ENCODE data around the gene AK2. TPM values are rescaled to one million over a fixed set of nuclear protein-coding genes. Genes with fewer than 3 reads are reported as not detected.

The AK2 gene
- total RNA-seq, 3 donors from 2014 or later: 124 to 483 (median 280) TPM

GRCh38 chr1:33004613-33005012, 32.1 kb downstream of the AK2 start:
- peaks cover 0 to 21% of the 10 kb centered on the region in 2 donors for H3K4me1 ChIP-seq
- H3K27me3 ChIP-seq: no peaks in the 10 kb centered on the region
- H3K4me3 ChIP-seq: no peak overlapping the region
- no peaks in the 10 kb centered on the region for H3K36me3 ChIP-seq
- H3K9me3 ChIP-seq: no peaks in the 10 kb centered on the region
- DNase-seq (ENCODE audit: low spot score in 2 of 2): no peak
- intact Hi-C loops (cut with DNase I; ENCODE audit: low total_unique reads): no loop called here
- TF ChIP-seq POLR2AphosphoS5 (IDR thresholded peaks at IDR 0.05) (no peak), CTCF (IDR thresholded peaks at IDR 0.05) (no peak), POLR2A (IDR thresholded peaks at IDR 0.05) (no peak)
- peak overlapping the region; percentile 50 to 54 for H3K27ac ChIP-seq

- no peaks in the 10 kb centered on the region for H3K9me3 ChIP-seq
- no peak overlapping the region for H3K27ac ChIP-seq
- no peaks in the 10 kb centered on the region for H3K27me3 ChIP-seq
- H3K4me1 ChIP-seq: peaks cover 0 to 21% of the 10 kb centered on the region in 2 donors
- DNase-seq (ENCODE audit: low spot score in 2 of 2): no peak
- intact Hi-C loops (cut with DNase I; ENCODE audit: low total_unique reads): no loop called here
- no peaks in the 10 kb centered on the region for H3K36me3 ChIP-seq
- TF ChIP-seq CTCF (IDR thresholded peaks at IDR 0.05) (no peak), POLR2A (IDR thresholded peaks at IDR 0.05) (no peak), POLR2AphosphoS5 (IDR thresholded peaks at IDR 0.05) (no peak)
- H3K4me3 ChIP-seq: no peak overlapping the region
Observed at GRCh38 chr1:33003657-33004056, 33.0 kb downstream of the AK2 start.

GRCh38 chr1:33002006-33002405, 34.7 kb downstream of the AK2 start:
- no peak for DNase-seq (ENCODE audit: low spot score in 2 of 2)
- intact Hi-C loops (cut with DNase I; ENCODE audit: low total_unique reads): no loop called here
- Histone ChIP-seq H3K4me1 (peaks cover 0 to 10% of the 10 kb centered on the region in 2 donors), H3K9me3 (no peaks in the 10 kb centered on the region), H3K36me3 (no peaks in the 10 kb centered on the region), H3K27me3 (no peaks in the 10 kb centered on the region), H3K4me3 (no peak overlapping the region), H3K27ac (no peak overlapping the region)
- TF ChIP-seq POLR2AphosphoS5 (IDR thresholded peaks at IDR 0.05) (no peak), CTCF (IDR thresholded peaks at IDR 0.05) (no peak), POLR2A (IDR thresholded peaks at IDR 0.05) (no peak)

GRCh38 chr1:33001282-33001681, 35.4 kb downstream of the AK2 start:
- Histone ChIP-seq H3K4me3 (no peak overlapping the region), H3K36me3 (no peaks in the 10 kb centered on the region), H3K27me3 (no peaks in the 10 kb centered on the region), H3K9me3 (no peaks in the 10 kb centered on the region), H3K27ac (no peak overlapping the region), H3K4me1 (peaks cover 0 to 7% of the 10 kb centered on the region in 2 donors)
- intact Hi-C loops (cut with DNase I; ENCODE audit: low total_unique reads): no loop called here
- no peak for DNase-seq (ENCODE audit: low spot score in 2 of 2)
- TF ChIP-seq POLR2A (IDR thresholded peaks at IDR 0.05) (no peak), CTCF (IDR thresholded peaks at IDR 0.05) (no peak), POLR2AphosphoS5 (IDR thresholded peaks at IDR 0.05) (no peak)

- H3K9me3 ChIP-seq: no peaks in the 10 kb centered on the region
- no peaks in the 10 kb centered on the region for H3K27me3 ChIP-seq
- TF ChIP-seq CTCF (IDR thresholded peaks at IDR 0.05): no peak
- TF ChIP-seq POLR2A (IDR thresholded peaks at IDR 0.05): no peak
- no peak for TF ChIP-seq POLR2AphosphoS5 (IDR thresholded peaks at IDR 0.05)
- no peaks in the 10 kb centered on the region for H3K36me3 ChIP-seq
- peaks cover 0 to 2% of the 10 kb centered on the region in 2 donors for H3K4me1 ChIP-seq
- no peak for DNase-seq (ENCODE audit: low spot score in 2 of 2)
- H3K27ac ChIP-seq: no peak overlapping the region
- H3K4me3 ChIP-seq: no peak overlapping the region
- intact Hi-C loops (cut with DNase I; ENCODE audit: low total_unique reads): no loop called here
Observed at GRCh38 chr1:33000427-33001026, 36.2 kb downstream of the AK2 start.
